PC-9 (cell line): ENCODE results near the gene APBA2. TPM values are rescaled to one million over a fixed set of nuclear protein-coding genes. Genes with fewer than 3 reads are reported as not detected.

Source experiments
- BruUV-seq: library from RNA; stranded (reverse); fragments of 400-500 nt; replicated peaks from 2 replicates; lab custom pipeline; 2021; lab: Mats Ljungman, UMichigan
- CTCF ChIA-PET: fragments of 300-600 bp; sonication (Branson Sonifier 250); formaldehyde crosslinking; loops from one replicate; lab custom pipeline; 2022; ENCODE audit warnings: antibody characterized with exemption; lab: Charles Lee
- POLR2A ChIA-PET: fragments of 300-600 bp; sonication (Branson Sonifier 250); formaldehyde crosslinking; loops from one replicate; lab custom pipeline; 2022; ENCODE audit warnings: antibody characterized with exemption; ENCODE audit not compliant: unreplicated experiment; lab: Charles Lee
- DNase-seq, 2 experiments: peaks; one replicate each; pipeline versions ENCODE4 v3.0.0 to v3.0.0-alpha.2; 2015 to 2022; ENCODE audit warnings: mixed read lengths in 1 of 2
- H2AFZ ChIP-seq: fragments of 200-600 bp; sonication (generic); 2 replicates; pipeline ENCODE4 v1.8.1; 2017; ENCODE audit warnings: antibody characterized with exemption
- H3F3A ChIP-seq: fragments of 200-600 bp; sonication (generic); 2 replicates; pipeline ENCODE4 v1.8.1; 2017; ENCODE audit warnings: antibody characterized with exemption, mild to moderate bottlenecking, low read depth; ENCODE audit not compliant: insufficient read depth
- H3K27ac ChIP-seq: fragments of 200-600 bp; sonication (generic); 2 replicates; pipeline ENCODE4 v1.6.1; 2016; ENCODE audit warnings: mixed run types
- H3K27me3 ChIP-seq: fragments of 200-600 bp; sonication (generic); 2 replicates; pipeline ENCODE4 v1.6.1; 2016; ENCODE audit warnings: low read depth, mixed run types; ENCODE audit not compliant: insufficient read depth
- H3K36me3 ChIP-seq: fragments of 200-600 bp; sonication (generic); 2 replicates; pipeline ENCODE4 v1.6.1; 2016; ENCODE audit warnings: low read depth, mixed run types
- H3K4me1 ChIP-seq: fragments of 200-600 bp; sonication (generic); replicated peaks from 2 replicates; pipeline ENCODE4 v1.6.1; 2016; ENCODE audit warnings: mixed run types; ENCODE audit not compliant: insufficient read depth
- H3K4me2 ChIP-seq: fragments of 200-600 bp; sonication (generic); 2 replicates; pipeline ENCODE4 v1.6.1; 2017; ENCODE audit warnings: mixed run types
- H3K4me3 ChIP-seq: fragments of 200-600 bp; sonication (generic); 2 replicates; pipeline ENCODE4 v1.6.1; 2016; ENCODE audit warnings: mixed run types
- H3K79me2 ChIP-seq: fragments of 200-600 bp; sonication (generic); 2 replicates; pipeline ENCODE4 v1.6.1; 2017; ENCODE audit warnings: low read depth, mixed run types
- H3K9me2 ChIP-seq: fragments of 200-600 bp; sonication (generic); 2 replicates; pipeline ENCODE4 v1.8.1; 2017; ENCODE audit warnings: mild to moderate bottlenecking; ENCODE audit not compliant: insufficient read depth
- H3K9me3 ChIP-seq: fragments of 200-600 bp; sonication (generic); 2 replicates; pipeline ENCODE4 v1.8.1; 2016; ENCODE audit warnings: low read depth; ENCODE audit not compliant: insufficient read depth
- H4K20me1 ChIP-seq: fragments of 200-600 bp; sonication (generic); 2 replicates; pipeline ENCODE4 v1.8.1; 2017; ENCODE audit not compliant: insufficient read depth
- EZH2 ChIP-seq: fragments of 200-600 bp; sonication (generic); IDR thresholded peaks from 2 replicates; pipeline ENCODE4 v1.8.0; 2017; ENCODE audit warnings: antibody characterized with exemption, low read depth
- intact Hi-C: fragments of 100-400 bp; cut with micrococcal nuclease; formaldehyde crosslinking; loops from one replicate; pipeline ENCODE4 v1.10.0; 2022; ENCODE audit not compliant: unreplicated experiment
- total RNA-seq: library from RNA; stranded (reverse); gene quantifications from 2 replicates; pipeline ENCODE4 v1.2.3, GENCODE V29; 2021
- TF ChIP-seq, protein P1 (sequence below): fragments of 200-600 bp; sonication (generic); conservative IDR thresholded peaks from 2 replicates; pipeline ENCODE4 v1.6.1; 2017; ENCODE audit warnings: mixed run types, antibody characterized with exemption, mild to moderate bottlenecking, moderate library complexity

Gene APBA2
- total RNA-seq, 1 experiment from 2014 or later: not detected

DNA sequence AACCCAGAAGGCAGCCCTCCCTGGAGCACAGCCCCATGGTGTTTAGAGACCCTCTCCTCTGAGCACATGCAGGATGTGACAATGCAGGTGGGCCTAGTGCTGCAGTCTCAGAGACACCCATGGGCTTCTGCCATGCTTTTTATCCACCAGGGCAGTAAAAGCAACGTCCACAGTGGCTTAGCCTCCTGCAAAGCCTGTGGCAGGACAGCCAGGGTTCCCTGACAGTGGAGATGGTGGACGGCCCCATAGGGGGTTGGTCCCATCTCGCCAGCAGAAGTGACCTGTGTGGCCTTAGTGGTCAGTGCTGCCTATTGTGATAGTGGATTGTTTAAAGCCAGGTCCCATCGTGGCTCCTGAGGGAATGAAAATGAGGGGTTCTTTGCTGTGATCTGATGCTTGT is 46.6 kb downstream of the APBA2 start:
- H4K20me1 ChIP-seq: no peaks in the 10 kb centered on the region
- H3K36me3 ChIP-seq: no peaks in the 10 kb centered on the region
- BruUV-seq: no TSS peak
- peaks cover 84% of the 10 kb centered on the region for H3K27me3 ChIP-seq
- no peaks in the 10 kb centered on the region for H3K9me3 ChIP-seq
- no peaks in the 10 kb centered on the region for H3K79me2 ChIP-seq
- no peaks in the 10 kb centered on the region for H3F3A ChIP-seq
- no peak overlapping the region for H2AFZ ChIP-seq
- intact Hi-C loops: no loop called here
- no peaks in the 10 kb centered on the region for H3K4me1 ChIP-seq
- no peaks in the 10 kb centered on the region for H3K9me2 ChIP-seq
- no peak for TF ChIP-seq EZH2
- TF ChIP-seq, protein P1, sequence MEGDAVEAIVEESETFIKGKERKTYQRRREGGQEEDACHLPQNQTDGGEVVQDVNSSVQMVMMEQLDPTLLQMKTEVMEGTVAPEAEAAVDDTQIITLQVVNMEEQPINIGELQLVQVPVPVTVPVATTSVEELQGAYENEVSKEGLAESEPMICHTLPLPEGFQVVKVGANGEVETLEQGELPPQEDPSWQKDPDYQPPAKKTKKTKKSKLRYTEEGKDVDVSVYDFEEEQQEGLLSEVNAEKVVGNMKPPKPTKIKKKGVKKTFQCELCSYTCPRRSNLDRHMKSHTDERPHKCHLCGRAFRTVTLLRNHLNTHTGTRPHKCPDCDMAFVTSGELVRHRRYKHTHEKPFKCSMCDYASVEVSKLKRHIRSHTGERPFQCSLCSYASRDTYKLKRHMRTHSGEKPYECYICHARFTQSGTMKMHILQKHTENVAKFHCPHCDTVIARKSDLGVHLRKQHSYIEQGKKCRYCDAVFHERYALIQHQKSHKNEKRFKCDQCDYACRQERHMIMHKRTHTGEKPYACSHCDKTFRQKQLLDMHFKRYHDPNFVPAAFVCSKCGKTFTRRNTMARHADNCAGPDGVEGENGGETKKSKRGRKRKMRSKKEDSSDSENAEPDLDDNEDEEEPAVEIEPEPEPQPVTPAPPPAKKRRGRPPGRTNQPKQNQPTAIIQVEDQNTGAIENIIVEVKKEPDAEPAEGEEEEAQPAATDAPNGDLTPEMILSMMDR: no peak
- ChIA-PET POLR2A (no interaction called here), CTCF (no interaction called here)
- DNase-seq: no peak
- no peak overlapping the region for H3K4me3 ChIP-seq
- no peak overlapping the region for H3K4me2 ChIP-seq
- H3K27ac ChIP-seq: no peak overlapping the region

DNA sequence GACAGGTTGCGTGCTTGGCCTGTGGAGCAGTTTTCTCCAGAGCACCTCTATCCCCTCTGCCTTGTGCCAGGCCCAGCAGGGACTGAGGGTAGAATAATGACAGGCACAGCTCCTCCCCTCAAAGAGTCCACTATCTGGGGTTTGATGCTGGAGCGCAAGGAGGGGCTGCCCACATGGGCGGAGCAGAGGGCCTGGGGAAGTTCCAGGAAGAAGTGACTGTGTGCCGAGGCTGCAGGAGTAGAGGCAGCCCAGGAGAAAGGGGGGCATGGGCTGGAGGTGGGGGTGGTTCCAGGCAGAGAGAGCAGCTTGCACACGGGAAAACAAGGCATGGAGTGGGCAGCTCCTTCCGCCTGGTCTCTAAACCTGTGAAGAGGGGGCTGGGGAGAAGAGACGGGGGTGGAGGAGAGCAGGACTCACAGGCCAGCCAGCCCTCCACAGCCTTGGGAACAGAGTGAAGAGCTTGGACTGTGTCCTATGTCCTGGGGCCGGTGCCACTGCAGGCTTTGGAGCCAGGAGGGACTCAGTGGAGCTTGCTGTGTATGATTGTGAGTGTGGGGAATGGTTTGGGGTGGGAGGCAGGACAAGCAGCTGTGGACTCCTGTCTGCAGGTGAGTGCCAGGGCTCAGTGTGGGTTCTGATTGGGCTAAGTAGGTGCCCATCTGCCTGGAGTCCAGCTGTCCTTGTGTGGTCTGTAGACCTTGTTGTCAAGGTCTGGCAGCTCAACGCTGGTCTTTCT is 48.1 kb downstream of the APBA2 start:
- ChIA-PET CTCF (no interaction called here), POLR2A (no interaction called here)
- Histone ChIP-seq H3K36me3 (no peaks in the 10 kb centered on the region), H3K79me2 (no peaks in the 10 kb centered on the region), H3F3A (no peaks in the 10 kb centered on the region), H3K4me1 (no peaks in the 10 kb centered on the region), H3K9me3 (no peaks in the 10 kb centered on the region), H3K9me2 (no peaks in the 10 kb centered on the region), H2AFZ (no peak overlapping the region), H3K27ac (no peak overlapping the region), H3K4me2 (no peak overlapping the region), H3K27me3 (peaks cover 86% of the 10 kb centered on the region), H4K20me1 (no peaks in the 10 kb centered on the region), H3K4me3 (no peak overlapping the region)
- intact Hi-C loops: no loop called here
- TF ChIP-seq EZH2: no peak
- TF ChIP-seq, protein P1: no peak
- DNase-seq: no peak
- BruUV-seq: no TSS peak

DNA sequence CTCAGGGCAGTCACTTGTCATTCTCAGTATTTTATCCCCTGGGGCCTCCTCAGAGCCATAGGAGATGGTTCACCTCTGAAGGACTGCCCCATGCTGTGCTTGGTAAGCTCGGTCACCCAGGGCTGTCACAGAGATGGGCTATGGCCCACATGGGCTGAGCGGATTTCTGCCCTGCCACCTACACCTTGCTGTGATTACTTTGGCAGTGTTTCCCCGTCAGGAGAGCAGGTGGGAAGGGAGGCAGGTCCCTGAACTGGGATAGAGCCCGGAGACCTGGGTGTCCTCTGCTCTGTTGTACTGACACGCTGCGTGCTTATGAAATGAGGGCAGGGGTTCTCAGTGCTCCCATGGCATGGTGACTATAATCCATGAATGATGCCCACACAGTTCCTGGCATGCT is 48.9 kb downstream of the APBA2 start:
- no peaks in the 10 kb centered on the region for H3K79me2 ChIP-seq
- DNase-seq: no peak
- intact Hi-C loops: no loop called here
- ChIA-PET CTCF (no interaction called here), POLR2A (no interaction called here)
- no peaks in the 10 kb centered on the region for H3K9me2 ChIP-seq
- no peak for TF ChIP-seq EZH2
- TF ChIP-seq, protein P1: no peak
- no peak overlapping the region for H3K4me3 ChIP-seq
- H3K9me3 ChIP-seq: no peaks in the 10 kb centered on the region
- no peak overlapping the region for H3K27ac ChIP-seq
- no TSS peak for BruUV-seq
- no peak overlapping the region for H2AFZ ChIP-seq
- no peaks in the 10 kb centered on the region for H3F3A ChIP-seq
- no peaks in the 10 kb centered on the region for H3K4me1 ChIP-seq
- H4K20me1 ChIP-seq: no peaks in the 10 kb centered on the region
- H3K27me3 ChIP-seq: peaks cover 82% of the 10 kb centered on the region
- H3K4me2 ChIP-seq: no peak overlapping the region
- no peaks in the 10 kb centered on the region for H3K36me3 ChIP-seq
